ENCODE results near the gene CMC2. TPM values are rescaled to one million over a fixed set of nuclear protein-coding genes. Genes with fewer than 3 reads are reported as not detected.

The CMC2 gene
- total and polyA plus RNA-seq, 2 of the 13 experiments (the other 11 are each of a cell fraction or from before 2014, with no cell fraction given), result 116 to 129 TPM

DNA sequence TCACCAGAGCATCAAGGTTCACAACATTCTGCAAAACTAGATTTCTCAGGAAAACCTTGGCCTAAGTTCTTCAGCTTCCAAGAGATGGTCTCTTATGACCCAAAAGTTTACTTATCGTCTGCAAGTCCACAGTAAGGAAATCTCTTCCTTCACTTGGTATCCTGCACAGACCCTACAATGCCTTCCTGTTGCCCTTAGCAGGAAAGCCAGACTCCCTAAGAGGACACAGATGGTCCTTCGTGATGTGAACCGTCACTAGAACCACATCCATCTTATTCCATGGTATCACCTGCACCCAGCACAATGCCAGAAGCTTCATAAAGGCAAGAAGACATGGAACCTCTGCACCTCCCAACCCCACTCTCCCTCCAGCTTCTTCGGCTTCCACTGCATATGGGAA, 34.1 kb downstream of the CMC2 start:
- DNase-seq (ENCODE audit: low spot score) (no peak), FAIRE-seq (no peak), ATAC-seq (no peak)
- Histone ChIP-seq H2AFZ (ENCODE audit: low read length) (no peak overlapping the region), H3K4me3 (replicated peaks in 1 of 3; ENCODE audit: insufficient read depth in 1 of 3, low read depth in 2 of 3, low read length in 3 of 3) (no peak overlapping the region), H4K20me1 (ENCODE audit: insufficient read depth, low read length) (no peaks in the 10 kb centered on the region), H3K4me2 (ENCODE audit: low read depth, low read length) (no peak overlapping the region), H3K27me3 (ENCODE audit: control insufficient read depth in 1 of 2, insufficient read depth in 2 of 2, low read length in 2 of 2) (no peaks in the 10 kb centered on the region), H3K4me1 (ENCODE audit: insufficient read depth, low read length) (peaks cover 12% of the 10 kb centered on the region; the same call in 1 of the 2 replicates), H3K27ac (ENCODE audit: extremely low read length, insufficient read depth, low read length) (no peak overlapping the region), H3K9ac (ENCODE audit: insufficient read depth, low read depth, low read length) (no peak overlapping the region), H3K36me3 (replicated peaks in 1 of 2; ENCODE audit: control insufficient read depth in 1 of 2, insufficient read depth in 2 of 2, low read length in 2 of 2) (peaks cover 1 to 18% of the 10 kb centered on the region in 2 experiments; a peak in 3 of 5 replicates), H3K9me3 (ENCODE audit: low read length) (no peaks in the 10 kb centered on the region), H3K79me2 (ENCODE audit: insufficient read depth, low read length) (no peaks in the 10 kb centered on the region)
- intact Hi-C loops (cut with micrococcal nuclease; ENCODE audit: unreplicated experiment), result no loop called here
- in situ Hi-C loops (cut with HindIII; ENCODE audit: extremely low pct_ligation_motif_present, low pct_unique_long_range_greater_than_20kb), result no loop called here
- BruUV-seq (replicated peaks), result no TSS peak
- ChIA-PET POLR2A (no interaction called here), CTCF (ENCODE audit: low intra/inter-chr PET ratio, low total read pairs) (no interaction called here)
- TF ChIP-seq, protein P1, sequence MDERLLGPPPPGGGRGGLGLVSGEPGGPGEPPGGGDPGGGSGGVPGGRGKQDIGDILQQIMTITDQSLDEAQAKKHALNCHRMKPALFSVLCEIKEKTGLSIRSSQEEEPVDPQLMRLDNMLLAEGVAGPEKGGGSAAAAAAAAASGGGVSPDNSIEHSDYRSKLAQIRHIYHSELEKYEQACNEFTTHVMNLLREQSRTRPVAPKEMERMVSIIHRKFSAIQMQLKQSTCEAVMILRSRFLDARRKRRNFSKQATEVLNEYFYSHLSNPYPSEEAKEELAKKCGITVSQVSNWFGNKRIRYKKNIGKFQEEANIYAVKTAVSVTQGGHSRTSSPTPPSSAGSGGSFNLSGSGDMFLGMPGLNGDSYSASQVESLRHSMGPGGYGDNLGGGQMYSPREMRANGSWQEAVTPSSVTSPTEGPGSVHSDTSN (CRISPR knock-in tag; IDR thresholded peaks at IDR 0.05), result no peak
- TF ChIP-seq ZNF354B (CRISPR knock-in tag; IDR thresholded peaks at IDR 0.05) (no peak), HOXA5 (CRISPR knock-in tag; IDR thresholded peaks at IDR 0.05) (no peak), ZMYM2 (CRISPR knock-in tag; IDR thresholded peaks at IDR 0.05) (no peak), ZFP62 (CRISPR knock-in tag; IDR thresholded peaks at IDR 0.05) (no peak), POLR2AphosphoS5 (IDR thresholded peaks at IDR 0.05; ENCODE audit: low read depth, low read length) (0 out of 2 replicates have a peak, but pooled peaks have one; percentile 9), RBM22 (optimal IDR thresholded peaks at IDR 0.05; ENCODE audit: low read length) (peak; percentile 69), ZFP36L1 (CRISPR knock-in tag; IDR thresholded peaks at IDR 0.05) (no peak)
- TF ChIP-seq, protein P2, sequence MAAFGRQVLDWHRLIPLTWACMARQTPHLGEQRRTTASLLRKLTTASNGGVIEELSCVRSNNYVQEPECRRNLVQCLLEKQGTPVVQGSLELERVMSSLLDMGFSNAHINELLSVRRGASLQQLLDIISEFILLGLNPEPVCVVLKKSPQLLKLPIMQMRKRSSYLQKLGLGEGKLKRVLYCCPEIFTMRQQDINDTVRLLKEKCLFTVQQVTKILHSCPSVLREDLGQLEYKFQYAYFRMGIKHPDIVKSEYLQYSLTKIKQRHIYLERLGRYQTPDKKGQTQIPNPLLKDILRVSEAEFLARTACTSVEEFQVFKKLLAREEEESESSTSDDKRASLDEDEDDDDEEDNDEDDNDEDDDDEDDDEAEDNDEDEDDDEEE (CRISPR knock-in tag; IDR thresholded peaks at IDR 0.05), result no peak
- 98% methylated on average over 4 of the region's 4 CpGs for WGBS (ENCODE audit: low lambda C conversion rate)
